ENCODE measurements around the gene CLTB. TPM values are rescaled to one million over a fixed set of nuclear protein-coding genes. Genes with fewer than 3 reads are reported as not detected.

The CLTB gene
- total RNA-seq, 8 experiments from 2014 or later, result 60.6 to 245 (median 89.7) TPM

- no peak for ATAC-seq (replicated peaks in 6 of 8)
- in situ Hi-C loops (cut with MboI; ENCODE audit: low pct_unique_long_range_greater_than_20kb in 2 of 9, low sequenced_read_pairs in 9 of 9, unreplicated experiment in 9 of 9), result no loop called here
- H3K4me3 ChIP-seq, result no peak overlapping the region
- WGBS, 10 experiments, result 67 to 100% (median 98%) methylated on average over 1 to 3 of the region's 3 CpGs; no CpG with 5 or more reads in 4 of the 10 experiments
- H3K4me1 ChIP-seq (replicated peaks in 1 of 2), result peaks cover 2 to 5% of the 10 kb centered on the region in 2 donors
- H3K27ac ChIP-seq, result no peak overlapping the region
Measured at GRCh38 chr5:176381979-176382378, 34.4 kb downstream of the CLTB start.

- Histone ChIP-seq H3K27ac (no peak overlapping the region), H3K4me1 (replicated peaks in 1 of 2) (no peaks in the 10 kb centered on the region), H3K4me3 (no peak overlapping the region)
- no peak for ATAC-seq (replicated peaks in 6 of 8)
- in situ Hi-C loops (cut with MboI; ENCODE audit: low pct_unique_long_range_greater_than_20kb in 2 of 9, low sequenced_read_pairs in 9 of 9, unreplicated experiment in 9 of 9), result no loop called here
- 83 to 100% (median 97%) methylated on average over 1 to 3 of the region's 3 CpGs; no CpG with 5 or more reads in 2 of the 10 experiments for WGBS, 10 experiments
Measured at GRCh38 chr5:176381423-176381822, 34.9 kb downstream of the CLTB start.

DNA sequence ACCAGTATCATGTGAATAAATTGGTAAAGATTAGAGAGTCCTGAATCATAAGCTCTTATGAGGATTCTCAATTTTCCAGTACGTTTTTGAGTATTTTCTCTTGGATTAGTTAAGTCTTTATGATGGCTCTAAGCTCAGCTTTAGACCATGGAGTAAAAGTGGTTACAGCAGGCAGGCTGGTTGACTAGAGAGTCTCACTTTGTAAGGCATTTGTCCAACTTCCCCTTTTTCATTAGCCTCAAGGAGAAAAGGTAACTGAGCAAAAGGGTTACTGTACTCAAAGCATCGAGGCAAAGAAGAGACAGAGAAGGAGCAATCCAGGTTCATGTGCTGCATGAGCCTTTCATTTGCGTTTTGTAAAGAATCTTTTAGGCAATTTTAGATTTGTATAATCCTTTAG lies 36.5 kb downstream of the CLTB start:
- WGBS, 10 experiments, result 55 to 100% (median 92%) methylated on average over 1 to 3 of the region's 3 CpGs
- no peak overlapping the region for H3K27ac ChIP-seq
- H3K4me3 ChIP-seq, result no peak overlapping the region
- ATAC-seq (replicated peaks in 6 of 8), result no peak
- in situ Hi-C loops (cut with MboI; ENCODE audit: low pct_unique_long_range_greater_than_20kb in 2 of 9, low sequenced_read_pairs in 9 of 9, unreplicated experiment in 9 of 9), result no loop called here
- no peaks in the 10 kb centered on the region for H3K4me1 ChIP-seq (replicated peaks in 1 of 2)

- H3K27ac ChIP-seq, result no peak overlapping the region
- peak in 1 of 8 experiments; percentile 52 for ATAC-seq (replicated peaks in 6 of 8)
- 57 to 100% (median 93%) methylated on average over 2 to 7 of the region's 7 CpGs for WGBS, 10 experiments
- in situ Hi-C loops (cut with MboI; ENCODE audit: low pct_unique_long_range_greater_than_20kb in 2 of 9, low sequenced_read_pairs in 9 of 9, unreplicated experiment in 9 of 9), result no loop called here
- no peak overlapping the region for H3K4me3 ChIP-seq
- H3K4me1 ChIP-seq (replicated peaks in 1 of 2), result no peaks in the 10 kb centered on the region
Measured at GRCh38 chr5:176373100-176373818, 43.1 kb downstream of the CLTB start.

DNA sequence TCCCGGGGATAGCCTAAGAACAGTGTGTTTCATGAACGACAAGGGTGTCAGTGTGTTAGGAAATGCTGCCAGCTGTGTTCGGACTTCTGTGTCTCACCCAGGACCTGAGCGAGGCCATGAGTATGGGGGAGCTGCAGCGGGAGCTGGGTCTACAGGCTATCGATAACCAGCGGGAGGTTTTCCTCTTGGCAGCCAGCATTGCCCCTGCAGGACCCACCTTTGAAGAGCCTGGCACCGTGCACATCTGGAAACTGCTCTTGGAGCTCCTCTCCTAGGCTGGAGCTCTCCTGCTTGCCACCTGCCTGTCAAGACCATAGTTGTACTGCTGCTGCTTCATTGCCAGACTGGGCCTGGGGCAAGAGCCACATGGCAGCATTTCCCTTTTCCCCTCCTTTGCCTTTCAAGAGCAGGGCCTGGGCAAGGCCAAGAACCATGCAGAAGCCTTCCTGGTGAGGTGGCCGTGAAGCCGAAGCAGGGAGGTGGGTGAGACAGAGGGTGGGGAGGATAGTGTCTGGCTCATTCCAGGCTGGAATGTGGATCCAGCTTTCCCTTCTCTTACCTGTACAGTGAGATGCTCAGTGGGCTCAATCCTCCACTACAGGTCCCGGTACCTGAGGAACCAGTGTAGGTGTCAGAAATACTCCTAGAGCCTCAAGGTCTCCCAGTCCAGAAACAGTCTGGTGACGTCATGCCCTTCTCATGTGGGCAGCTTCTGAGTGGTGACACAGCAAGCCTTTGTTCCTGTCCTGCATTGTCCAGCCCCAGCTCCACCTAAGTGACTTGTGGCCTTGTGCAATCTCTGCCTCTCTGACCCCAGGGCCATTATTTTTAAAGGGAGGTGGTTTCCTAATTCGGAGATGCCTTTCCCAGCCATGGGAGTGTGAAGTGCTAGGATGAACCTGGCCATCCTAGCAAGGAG lies 44.5 kb downstream of the CLTB start:
- WGBS, 10 experiments, result 60 to 100% (median 90%) methylated on average over 1 to 9 of the region's 13 CpGs; no CpG with 5 or more reads in 5 of the 10 experiments
- H3K4me1 ChIP-seq (replicated peaks in 1 of 2), result no peaks in the 10 kb centered on the region
- no peak overlapping the region for H3K4me3 ChIP-seq
- in situ Hi-C loops (cut with MboI; ENCODE audit: low pct_unique_long_range_greater_than_20kb in 2 of 9, low sequenced_read_pairs in 9 of 9, unreplicated experiment in 9 of 9), result no loop called here
- H3K27ac ChIP-seq, result no peak overlapping the region
- peak in 4 of 8 experiments; percentile 12 to 65 (median 44) for ATAC-seq (replicated peaks in 6 of 8)

GRCh38 chr5:176369934-176370711 lies 46.2 kb downstream of the CLTB start:
- Histone ChIP-seq H3K4me3 (no peak overlapping the region), H3K27ac (no peak overlapping the region), H3K4me1 (replicated peaks in 1 of 2) (peaks cover 4 to 6% of the 10 kb centered on the region in 2 donors)
- no peak for ATAC-seq (replicated peaks in 6 of 8)
- in situ Hi-C loops (cut with MboI; ENCODE audit: low pct_unique_long_range_greater_than_20kb in 2 of 9, low sequenced_read_pairs in 9 of 9, unreplicated experiment in 9 of 9), result no loop called here
- 76 to 100% (median 99%) methylated on average over 1 to 5 of the region's 8 CpGs for WGBS, 10 experiments

DNA sequence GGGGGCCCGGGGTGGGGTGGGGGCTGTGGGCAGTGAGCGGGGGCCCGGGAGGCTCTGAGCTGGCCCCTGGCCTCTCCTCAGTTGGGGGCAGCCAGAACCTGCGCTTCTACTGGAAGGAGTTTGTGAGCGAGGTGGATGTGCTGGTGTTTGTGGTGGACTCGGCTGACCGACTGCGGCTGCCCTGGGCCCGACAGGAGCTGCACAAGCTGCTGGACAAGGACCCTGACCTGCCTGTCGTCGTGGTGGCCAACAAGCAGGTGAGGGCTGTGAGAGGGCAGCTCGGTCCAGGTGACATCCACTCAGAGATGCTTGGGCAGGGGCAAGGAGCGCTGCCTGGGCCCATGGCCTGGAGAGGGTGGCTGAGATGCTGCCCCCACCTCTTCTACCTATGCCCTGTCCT lies 47.6 kb downstream of the CLTB start:
- Histone ChIP-seq H3K4me3 (no peak overlapping the region), H3K27ac (no peak overlapping the region), H3K4me1 (replicated peaks in 1 of 2) (peaks cover 7 to 9% of the 10 kb centered on the region in 2 donors)
- in situ Hi-C loops (cut with MboI; ENCODE audit: low pct_unique_long_range_greater_than_20kb in 2 of 9, low sequenced_read_pairs in 9 of 9, unreplicated experiment in 9 of 9), result no loop called here
- no peak for ATAC-seq (replicated peaks in 6 of 8)
- 95 to 100% (median 100%) methylated on average over 1 to 4 of the region's 13 CpGs; no CpG with 5 or more reads in 7 of the 10 experiments for WGBS, 10 experiments

DNA sequence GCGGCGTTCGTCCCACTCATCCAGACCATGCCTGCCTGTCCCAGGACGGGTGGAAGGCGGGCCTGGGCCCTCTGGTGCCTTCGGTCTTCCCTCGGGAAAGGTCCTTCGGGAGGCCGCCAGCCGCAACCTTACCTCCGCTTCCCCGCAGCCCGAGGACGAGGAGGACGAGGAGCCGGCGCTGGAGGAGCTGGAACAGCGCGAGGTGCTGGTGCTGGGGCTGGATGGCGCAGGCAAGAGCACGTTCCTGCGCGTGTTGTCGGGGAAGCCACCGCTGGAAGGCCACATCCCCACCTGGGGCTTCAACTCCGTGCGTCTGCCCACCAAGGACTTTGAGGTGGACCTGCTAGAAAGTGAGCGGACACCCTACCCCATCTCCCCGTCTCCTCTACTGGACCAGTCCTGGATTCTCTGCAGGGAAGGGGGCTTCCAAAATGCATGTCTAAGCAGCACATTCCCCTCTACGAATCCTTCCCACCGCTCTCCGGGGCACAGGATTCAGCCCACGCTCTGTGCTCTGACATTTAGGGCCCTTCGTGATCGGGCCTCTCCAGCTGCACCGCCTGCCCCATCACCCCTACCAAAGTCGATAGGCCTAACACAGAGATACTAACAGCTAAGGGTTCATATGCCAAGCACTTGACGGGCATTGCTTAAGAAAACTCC lies 50.0 kb downstream of the CLTB start:
- no peak for ATAC-seq (replicated peaks in 6 of 8)
- peaks cover 7 to 9% of the 10 kb centered on the region in 2 donors for H3K4me1 ChIP-seq (replicated peaks in 1 of 2)
- peak overlapping the region in 1 of 2 donors; percentile 74 for H3K27ac ChIP-seq
- peak overlapping the region; percentile 63 to 93 (median 85) for H3K4me3 ChIP-seq
- in situ Hi-C loops (cut with MboI; ENCODE audit: low pct_unique_long_range_greater_than_20kb in 2 of 9, low sequenced_read_pairs in 9 of 9, unreplicated experiment in 9 of 9), result no loop called here
- WGBS, 10 experiments, result 18 to 100% (median 65%) methylated on average over 2 to 14 of the region's 38 CpGs; no CpG with 5 or more reads in 4 of the 10 experiments

GRCh38 chr5:176365351-176366231 lies 50.7 kb downstream of the CLTB start, which contains the start of gene ARL10:
ARL10 (plus strand) TSS chr5:176365487; CDS start chr5:176365564, 77 bp downstream.
- Histone ChIP-seq H3K4me1 (replicated peaks in 1 of 2) (peaks cover 9 to 10% of the 10 kb centered on the region in 2 donors), H3K27ac (peak within 1 kb of the TSS; percentile 59 to 74), H3K4me3 (peak within 1 kb of the TSS; percentile 63 to 93 (median 85))
- in situ Hi-C loops (cut with MboI; ENCODE audit: low pct_unique_long_range_greater_than_20kb in 2 of 9, low sequenced_read_pairs in 9 of 9, unreplicated experiment in 9 of 9), result no loop called here
- peak; percentile 54 to 69 (median 58) for ATAC-seq (replicated peaks in 6 of 8)
- WGBS, 10 experiments, result 0% methylated on average over 1 to 29 of the region's 108 CpGs; no CpG with 5 or more reads in 5 of the 10 experiments

DNA sequence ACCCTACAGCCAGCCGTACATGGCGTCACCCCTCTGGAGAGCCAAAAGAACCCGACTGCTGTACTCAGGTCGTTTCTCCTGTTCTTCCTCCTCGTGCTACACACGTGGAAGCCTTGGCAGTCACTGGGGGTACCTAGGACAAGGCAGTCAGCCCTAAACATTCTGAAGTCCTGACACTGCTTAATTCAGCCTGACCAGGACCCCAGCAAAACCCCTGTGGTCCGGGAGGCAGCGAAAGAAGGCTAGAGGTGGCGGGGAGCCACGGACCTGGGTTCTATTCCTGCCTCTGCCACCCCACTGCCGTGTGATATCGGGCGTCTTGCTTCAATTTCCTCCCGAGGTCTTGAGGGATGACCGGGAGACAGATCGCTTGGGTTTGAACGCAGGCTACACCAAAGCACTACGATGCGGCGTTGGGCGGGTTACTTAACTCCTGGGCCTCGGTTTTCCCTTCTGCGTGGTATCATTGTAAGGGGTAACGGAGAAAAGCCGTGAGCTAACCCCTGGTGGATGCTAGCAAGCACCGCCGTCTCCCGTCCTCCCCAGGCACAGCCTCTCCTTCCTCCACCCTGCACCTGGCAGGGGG lies 51.5 kb downstream of the CLTB start:
- Histone ChIP-seq H3K27ac (peak overlapping the region; percentile 34 to 74), H3K4me1 (replicated peaks in 1 of 2) (peaks cover 15 to 16% of the 10 kb centered on the region in 2 donors), H3K4me3 (peak overlapping the region; percentile 63 to 93 (median 85))
- WGBS, 10 experiments, result 0 to 40% (median 32%) methylated on average over 1 to 6 of the region's 28 CpGs; no CpG with 5 or more reads in 6 of the 10 experiments
- in situ Hi-C loops (cut with MboI; ENCODE audit: low pct_unique_long_range_greater_than_20kb in 2 of 9, low sequenced_read_pairs in 9 of 9, unreplicated experiment in 9 of 9), result no loop called here
- no peak for ATAC-seq (replicated peaks in 6 of 8)

DNA sequence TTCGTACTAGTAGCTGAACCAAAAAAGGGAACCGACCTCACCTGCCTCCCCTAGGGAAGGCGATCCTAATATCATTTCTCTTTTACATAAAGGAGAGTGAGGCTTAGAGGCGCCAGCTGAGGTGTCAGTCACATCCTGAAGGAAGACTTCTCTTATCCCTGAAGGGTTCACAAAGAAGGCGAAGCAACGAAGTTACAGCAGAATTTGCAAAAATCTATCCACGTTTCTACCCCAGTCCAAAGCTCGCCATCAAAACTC lies 54.2 kb downstream of the CLTB start:
- in situ Hi-C loops (cut with MboI; ENCODE audit: low pct_unique_long_range_greater_than_20kb in 2 of 9, low sequenced_read_pairs in 9 of 9, unreplicated experiment in 9 of 9), result no loop called here
- Histone ChIP-seq H3K27ac (no peak overlapping the region), H3K4me3 (peak overlapping the region in 4 of 5 donors; percentile 67 to 90 (median 71)), H3K4me1 (replicated peaks in 1 of 2) (peaks cover 15 to 17% of the 10 kb centered on the region in 2 donors)
- no peak for ATAC-seq (replicated peaks in 6 of 8)
- WGBS, 10 experiments, result 56 to 100% (median 76%) methylated on average over 1 to 7 of the region's 8 CpGs; no CpG with 5 or more reads in 5 of the 10 experiments
